Lower leg skin (tissue), 3 donors: Measurements from ENCODE around the gene ATG7.

ENCODE experiments used
- POLR2A ChIP-seq, 2 donors: fragments of 450-650 bp; IDR thresholded peaks; one replicate each; pipeline ENCODE4 v1.6.1; 2016 to 2017; ENCODE audit warnings: antibody characterized with exemption in 2 of 2, mild to moderate bottlenecking in 1 of 2, moderate library complexity in 1 of 2
- TF ChIP-seq, protein P1 (sequence below), 3 donors: fragments of 450-650 bp; IDR thresholded peaks; one replicate each; pipeline ENCODE4 v1.5.1; 2016; ENCODE audit warnings: antibody characterized with exemption in 3 of 3, mild to moderate bottlenecking in 3 of 3, moderate library complexity in 2 of 3

DNA sequence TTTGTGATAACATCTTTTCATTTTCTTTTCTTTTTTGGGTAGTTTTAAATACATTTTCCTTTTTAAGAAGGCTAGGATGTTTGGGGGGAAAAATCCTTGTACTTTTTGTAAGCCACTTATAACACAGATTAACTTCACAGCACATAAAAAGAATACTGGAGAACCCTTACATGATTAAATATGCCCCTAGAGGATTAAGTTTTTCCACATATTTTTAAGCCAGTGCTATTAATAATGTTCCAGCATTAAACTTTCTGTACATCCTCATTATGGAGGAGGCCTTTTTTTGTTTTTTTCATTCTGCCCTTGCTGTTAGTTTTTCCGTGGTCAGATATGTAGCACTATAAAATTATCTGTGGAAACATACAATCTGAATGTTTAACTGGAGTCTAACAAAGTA, 147.9 kb downstream of the ATG7 start:
- TF ChIP-seq, protein P1, sequence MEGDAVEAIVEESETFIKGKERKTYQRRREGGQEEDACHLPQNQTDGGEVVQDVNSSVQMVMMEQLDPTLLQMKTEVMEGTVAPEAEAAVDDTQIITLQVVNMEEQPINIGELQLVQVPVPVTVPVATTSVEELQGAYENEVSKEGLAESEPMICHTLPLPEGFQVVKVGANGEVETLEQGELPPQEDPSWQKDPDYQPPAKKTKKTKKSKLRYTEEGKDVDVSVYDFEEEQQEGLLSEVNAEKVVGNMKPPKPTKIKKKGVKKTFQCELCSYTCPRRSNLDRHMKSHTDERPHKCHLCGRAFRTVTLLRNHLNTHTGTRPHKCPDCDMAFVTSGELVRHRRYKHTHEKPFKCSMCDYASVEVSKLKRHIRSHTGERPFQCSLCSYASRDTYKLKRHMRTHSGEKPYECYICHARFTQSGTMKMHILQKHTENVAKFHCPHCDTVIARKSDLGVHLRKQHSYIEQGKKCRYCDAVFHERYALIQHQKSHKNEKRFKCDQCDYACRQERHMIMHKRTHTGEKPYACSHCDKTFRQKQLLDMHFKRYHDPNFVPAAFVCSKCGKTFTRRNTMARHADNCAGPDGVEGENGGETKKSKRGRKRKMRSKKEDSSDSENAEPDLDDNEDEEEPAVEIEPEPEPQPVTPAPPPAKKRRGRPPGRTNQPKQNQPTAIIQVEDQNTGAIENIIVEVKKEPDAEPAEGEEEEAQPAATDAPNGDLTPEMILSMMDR (IDR thresholded peaks at IDR 0.05) = no peak
- TF ChIP-seq POLR2A (IDR thresholded peaks at IDR 0.05) = no peak
